Endodermal cell (in vitro differentiated cells): Measurements from ENCODE around the gene ATP8B4. TPM values are rescaled to one million over a fixed set of nuclear protein-coding genes. Genes with fewer than 3 reads are reported as not detected.

Experiments used
- DNase-seq: peaks from one replicate; pipeline ENCODE4 v3.0.0-alpha.2; 2017
- H3K27ac ChIP-seq: 2 replicates; pipeline ENCODE4 v1.5.1; 2013; ENCODE audit warnings: mild to moderate bottlenecking, low read depth, low read length, moderate library complexity
- H3K27me3 ChIP-seq: 2 replicates; pipeline ENCODE4 v1.6.1; 2013; ENCODE audit warnings: mild to moderate bottlenecking, low read length, moderate library complexity; ENCODE audit not compliant: insufficient read depth, control insufficient read depth, poor library complexity, severe bottlenecking
- H3K36me3 ChIP-seq: 2 replicates; pipeline ENCODE4 v1.7.0; 2013; ENCODE audit warnings: mild to moderate bottlenecking, low read length, moderate library complexity; ENCODE audit not compliant: control insufficient read depth, insufficient read depth
- H3K4me1 ChIP-seq: one replicate; pipeline ENCODE4 v1.7.0; 2013; ENCODE audit warnings: low read length; ENCODE audit not compliant: control insufficient read depth, insufficient read depth
- H3K4me3 ChIP-seq: 2 replicates; pipeline ENCODE4 v1.5.1; 2013; ENCODE audit warnings: mild to moderate bottlenecking, low read length, moderate library complexity
- H3K9ac ChIP-seq: 2 replicates; pipeline ENCODE4 v1.6.1; 2013; ENCODE audit warnings: mild to moderate bottlenecking, low read length, moderate library complexity; ENCODE audit not compliant: poor library complexity, severe bottlenecking; ENCODE audit errors: extremely low read depth
- H3K9me3 ChIP-seq: 2 replicates; pipeline ENCODE4 v1.6.1; 2013; ENCODE audit warnings: mild to moderate bottlenecking, low read length, moderate library complexity; ENCODE audit not compliant: control insufficient read depth
- H3K27ac Mint-ChIP-seq: 2 replicates; pipeline ENCODE4 v1.8.0; 2020; ENCODE audit warnings: mixed read lengths
- H3K27me3 Mint-ChIP-seq: 2 replicates; pipeline ENCODE4 v1.8.0; 2021; ENCODE audit warnings: mild to moderate bottlenecking, mixed read lengths; ENCODE audit not compliant: insufficient read depth
- H3K36me3 Mint-ChIP-seq: 2 replicates; pipeline ENCODE4 v1.8.0; 2020; ENCODE audit warnings: low read depth, mixed read lengths
- H3K4me1 Mint-ChIP-seq: 2 replicates; pipeline ENCODE4 v1.8.0; 2020; ENCODE audit warnings: mixed read lengths
- H3K4me3 Mint-ChIP-seq: 2 replicates; pipeline ENCODE4 v1.8.0; 2020; ENCODE audit warnings: mild to moderate bottlenecking, moderate library complexity, mixed read lengths
- H3K9me3 Mint-ChIP-seq: 2 replicates; pipeline ENCODE4 v1.8.0; 2020; ENCODE audit warnings: mild to moderate bottlenecking, mixed read lengths
- WGBS, 2 experiments: methylation state at CpG; one replicate each; pipeline versions ENCODE4 v1.1.5 to v1.1.7; 2013; ENCODE audit warnings: missing lambda C conversion rate in 2 of 2, mixed read lengths in 1 of 2; ENCODE audit not compliant: insufficient coverage in 1 of 2, insufficient read length in 1 of 2; 5-methylcytosine and 5-hydroxymethylcytosine counted together
- total RNA-seq, 2 donors: library from RNA; stranded (reverse); fragmentation: NEBNext Ultra II Directional in 1 of 2; extraction: Animal tissue kit (Norgen Biotek cat#: 25700) in 1 of 2; gene quantifications; 2 replicates in 1 of 2; 3 replicates in 1 of 2; pipeline ENCODE4 v1.2.1, GENCODE V29; 2021
- TF ChIP-seq, protein P1 (sequence below): fragments of 200-600 bp; sonication (generic); conservative IDR thresholded peaks from 2 replicates; pipeline ENCODE4 v1.5.0; 2021; ENCODE audit warnings: antibody characterized with exemption, mild to moderate bottlenecking

ATP8B4 gene
- total RNA-seq, 2 donors from 2014 or later = 0.64 to 0.95 TPM

DNA sequence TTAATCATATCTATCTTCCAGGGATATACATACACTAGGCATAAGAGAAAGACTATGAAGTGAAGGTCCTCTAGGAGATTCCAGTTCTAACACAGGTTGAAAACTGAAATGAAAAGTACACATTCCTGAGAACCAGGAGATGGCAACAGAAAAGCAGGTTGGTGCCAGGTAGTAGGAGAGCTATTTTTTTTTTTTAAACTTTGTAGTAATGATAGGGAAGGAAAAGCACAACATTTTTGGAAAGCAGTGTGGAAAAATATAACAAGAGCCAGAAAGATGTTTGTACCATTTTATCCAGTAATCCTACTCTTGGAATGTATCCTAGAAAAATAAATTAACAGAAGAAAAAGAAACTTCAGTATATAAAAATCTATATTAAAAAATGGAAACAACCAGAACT, 308.3 kb downstream of the ATP8B4 start:
- Histone ChIP-seq H3K9me3 (peaks cover 7% of the 10 kb centered on the region), H3K4me1 (peaks cover 2% of the 10 kb centered on the region), H3K27me3 (no peaks in the 10 kb centered on the region), H3K9ac (no peak overlapping the region), H3K36me3 (no peaks in the 10 kb centered on the region), H3K27ac (no peak overlapping the region), H3K4me3 (no peak overlapping the region)
- TF ChIP-seq, protein P1, sequence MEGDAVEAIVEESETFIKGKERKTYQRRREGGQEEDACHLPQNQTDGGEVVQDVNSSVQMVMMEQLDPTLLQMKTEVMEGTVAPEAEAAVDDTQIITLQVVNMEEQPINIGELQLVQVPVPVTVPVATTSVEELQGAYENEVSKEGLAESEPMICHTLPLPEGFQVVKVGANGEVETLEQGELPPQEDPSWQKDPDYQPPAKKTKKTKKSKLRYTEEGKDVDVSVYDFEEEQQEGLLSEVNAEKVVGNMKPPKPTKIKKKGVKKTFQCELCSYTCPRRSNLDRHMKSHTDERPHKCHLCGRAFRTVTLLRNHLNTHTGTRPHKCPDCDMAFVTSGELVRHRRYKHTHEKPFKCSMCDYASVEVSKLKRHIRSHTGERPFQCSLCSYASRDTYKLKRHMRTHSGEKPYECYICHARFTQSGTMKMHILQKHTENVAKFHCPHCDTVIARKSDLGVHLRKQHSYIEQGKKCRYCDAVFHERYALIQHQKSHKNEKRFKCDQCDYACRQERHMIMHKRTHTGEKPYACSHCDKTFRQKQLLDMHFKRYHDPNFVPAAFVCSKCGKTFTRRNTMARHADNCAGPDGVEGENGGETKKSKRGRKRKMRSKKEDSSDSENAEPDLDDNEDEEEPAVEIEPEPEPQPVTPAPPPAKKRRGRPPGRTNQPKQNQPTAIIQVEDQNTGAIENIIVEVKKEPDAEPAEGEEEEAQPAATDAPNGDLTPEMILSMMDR = no peak
- Mint-ChIP-seq H3K9me3 (no peaks in the 10 kb centered on the region), H3K4me1 (peaks cover 5% of the 10 kb centered on the region), H3K36me3 (no peaks in the 10 kb centered on the region), H3K27me3 (no peaks in the 10 kb centered on the region), H3K4me3 (no peak overlapping the region), H3K27ac (no peak overlapping the region)
- no peak for DNase-seq

- Mint-ChIP-seq H3K9me3 (peaks cover under 1% of the 10 kb centered on the region), H3K27me3 (no peaks in the 10 kb centered on the region), H3K36me3 (no peaks in the 10 kb centered on the region), H3K4me1 (peaks cover 5% of the 10 kb centered on the region), H3K4me3 (no peak overlapping the region), H3K27ac (no peak overlapping the region)
- no peak overlapping the region for H3K9ac ChIP-seq
- H3K4me3 ChIP-seq = no peak overlapping the region
- peaks cover 7% of the 10 kb centered on the region for H3K9me3 ChIP-seq
- H3K27me3 ChIP-seq = no peaks in the 10 kb centered on the region
- WGBS, 2 experiments = 93 to 100% methylated on average over 1 to 2 of the region's 2 CpGs
- TF ChIP-seq, protein P1 = no peak
- no peak for DNase-seq
- no peaks in the 10 kb centered on the region for H3K36me3 ChIP-seq
- no peak overlapping the region for H3K27ac ChIP-seq
- peaks cover 2% of the 10 kb centered on the region for H3K4me1 ChIP-seq
Observed at GRCh38 chr15:49809894-49810609, 309.0 kb downstream of the ATP8B4 start.

DNA sequence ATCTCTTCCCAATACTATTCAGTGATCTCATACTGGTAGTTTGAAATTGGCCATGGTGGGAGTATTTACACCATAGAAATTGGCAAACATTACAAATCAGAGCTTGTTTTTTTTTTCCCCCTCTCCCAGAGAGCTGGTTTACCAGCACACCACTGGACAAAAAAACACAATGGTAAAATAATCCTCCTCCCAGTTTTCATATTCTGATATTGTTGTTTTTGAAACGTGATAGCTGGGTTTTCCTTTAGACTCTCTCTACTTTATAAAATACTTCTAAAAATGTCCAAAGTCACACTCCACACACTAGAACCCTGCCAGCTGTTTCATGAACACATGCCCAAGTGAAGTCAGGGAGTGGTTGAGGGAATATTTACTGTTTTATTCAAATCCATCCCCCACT, 310.7 kb downstream of the ATP8B4 start:
- H3K27ac ChIP-seq = no peak overlapping the region
- no peak overlapping the region for H3K4me3 ChIP-seq
- peaks cover 2% of the 10 kb centered on the region for H3K4me1 ChIP-seq
- H3K36me3 ChIP-seq = no peaks in the 10 kb centered on the region
- TF ChIP-seq, protein P1 = no peak
- peaks cover 7% of the 10 kb centered on the region for H3K9me3 ChIP-seq
- WGBS, 2 experiments = 75 to 100% methylated on average over 1 of the region's 1 CpG
- Mint-ChIP-seq H3K9me3 (peaks cover 12% of the 10 kb centered on the region), H3K36me3 (no peaks in the 10 kb centered on the region), H3K27ac (no peak overlapping the region), H3K4me1 (peaks cover 5% of the 10 kb centered on the region), H3K27me3 (no peaks in the 10 kb centered on the region), H3K4me3 (no peak overlapping the region)
- H3K27me3 ChIP-seq = no peaks in the 10 kb centered on the region
- no peak overlapping the region for H3K9ac ChIP-seq
- DNase-seq = no peak

Other genes starting within 250 kb of the ATP8B4 start
- gene SLC27A2, start 63.0 kb upstream of the ATP8B4 start, total RNA-seq = 1 to 10 TPM; 4.0 to 6.8 TPM
- under 1 TPM in 1 of 2 donors, not detected in 1; 0.31 TPM for gene HDC, start 146.5 kb upstream of the ATP8B4 start, total RNA-seq
- 10 to 100 TPM; 32.0 to 37.5 TPM for gene GABPB1, start 236.0 kb upstream of the ATP8B4 start, total RNA-seq